ENCODE results near the gene DHRS7B.
"Not testable (repeated sequence)": the region's sequence is repeated elsewhere in the genome, so short reads cannot be mapped to it uniquely, and the experiment has no call there.

The DHRS7B gene

DNA sequence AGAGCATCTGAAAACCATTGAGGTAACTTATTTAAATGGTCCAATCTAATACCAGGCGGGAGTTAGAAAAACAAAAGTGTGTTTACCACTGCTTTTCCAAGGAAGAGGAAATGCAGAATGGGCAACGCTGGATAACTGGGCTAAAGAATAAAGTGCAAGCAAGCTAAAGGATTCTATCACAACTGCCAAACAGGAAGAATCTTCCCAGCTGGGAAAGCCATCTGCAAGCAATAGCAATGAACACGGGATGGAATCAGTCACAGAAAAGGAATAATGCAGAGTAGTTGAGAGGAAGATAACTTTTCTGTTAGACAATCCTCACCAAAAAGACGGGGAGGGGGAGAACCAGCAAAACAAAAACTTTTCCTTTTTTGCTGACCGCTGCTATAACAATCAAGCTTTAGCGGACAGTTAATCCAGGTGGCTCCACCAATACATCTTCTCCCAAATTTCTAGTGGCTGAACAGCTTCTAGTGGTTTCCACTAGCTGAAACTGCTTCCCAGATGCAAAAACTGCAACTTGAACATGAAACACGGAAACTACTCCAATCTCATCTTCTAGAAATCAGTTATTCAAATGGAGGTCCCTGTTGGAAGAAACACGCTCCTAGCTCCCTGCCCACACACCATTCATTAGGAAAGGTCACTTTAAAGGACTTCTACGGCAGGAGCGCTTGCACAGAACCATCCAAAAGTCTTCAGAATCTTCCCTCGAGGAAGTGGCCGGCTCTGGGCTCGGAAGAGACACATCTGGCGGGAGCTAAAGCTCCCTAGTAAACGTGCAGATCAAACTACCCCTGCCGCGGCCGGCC, 86.3 kb downstream of the DHRS7B start:
- DNase-seq: no peak

DNA sequence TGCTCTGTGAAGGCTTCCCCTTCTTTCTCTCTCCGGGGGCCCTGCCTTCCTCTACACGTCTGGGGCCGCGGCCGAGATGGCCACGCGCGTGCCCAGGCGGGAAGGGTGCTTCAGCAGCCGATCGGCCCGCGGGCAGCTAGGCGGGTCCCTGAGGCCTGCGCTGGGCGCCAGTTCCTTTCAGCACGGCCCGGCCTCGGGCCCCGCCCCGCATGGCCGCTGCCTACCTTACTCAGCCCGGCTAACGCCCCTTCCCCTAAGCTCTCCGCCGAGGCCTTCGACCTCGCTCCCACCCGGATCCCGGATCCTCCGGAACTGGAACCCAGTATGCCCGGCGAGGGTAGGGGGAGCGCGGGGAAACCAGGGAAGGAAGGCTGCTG, 86.9 kb downstream of the DHRS7B start:
- DNase-seq: no peak

GRCh38 chr17:21214015-21214776, 87.4 kb downstream of the DHRS7B start, which contains the start of gene TMEM11:
Gene TMEM11, minus strand, starts transcription at chr17:21214161. Its CDS starts 9 bp downstream, at chr17:21214152.
- peak; percentile 88 for DNase-seq

DNA sequence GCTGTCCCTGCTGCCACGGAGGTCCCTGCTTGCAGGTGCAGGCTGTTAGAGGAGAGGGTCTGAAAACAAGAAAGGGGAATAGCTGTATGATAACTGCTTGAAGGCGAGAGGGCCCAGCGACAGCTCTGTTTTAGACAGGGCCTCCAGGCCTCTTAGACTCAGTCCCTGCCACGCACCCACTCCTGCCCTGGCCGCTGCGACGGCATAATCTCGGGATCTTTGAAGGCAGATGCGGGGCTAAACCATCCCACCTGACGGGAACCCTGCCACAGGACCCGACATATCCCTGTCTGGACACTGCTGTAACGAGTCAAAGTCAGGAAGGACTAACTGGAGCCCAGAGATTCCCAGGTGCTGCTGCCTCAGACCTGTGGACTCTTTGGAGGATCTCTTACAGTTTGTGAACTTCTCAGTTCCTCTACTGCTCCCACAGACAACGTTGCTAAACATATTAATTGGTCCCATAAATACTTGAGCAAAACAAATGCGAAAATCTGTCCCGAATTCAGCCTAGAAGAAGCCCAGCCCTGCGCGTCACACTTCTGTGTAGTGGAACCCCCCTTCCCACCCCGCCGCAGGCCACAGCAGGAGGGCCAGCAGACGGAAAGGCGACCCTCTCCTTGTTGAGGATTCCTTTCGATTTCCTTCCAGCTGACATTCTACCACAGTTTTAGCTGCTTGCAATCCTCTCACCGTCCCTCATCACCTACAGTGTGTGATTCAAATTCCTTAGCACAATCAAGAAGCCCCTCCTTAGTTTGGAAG, 88.2 kb downstream of the DHRS7B start:
- peak; percentile 62 for DNase-seq

DNA sequence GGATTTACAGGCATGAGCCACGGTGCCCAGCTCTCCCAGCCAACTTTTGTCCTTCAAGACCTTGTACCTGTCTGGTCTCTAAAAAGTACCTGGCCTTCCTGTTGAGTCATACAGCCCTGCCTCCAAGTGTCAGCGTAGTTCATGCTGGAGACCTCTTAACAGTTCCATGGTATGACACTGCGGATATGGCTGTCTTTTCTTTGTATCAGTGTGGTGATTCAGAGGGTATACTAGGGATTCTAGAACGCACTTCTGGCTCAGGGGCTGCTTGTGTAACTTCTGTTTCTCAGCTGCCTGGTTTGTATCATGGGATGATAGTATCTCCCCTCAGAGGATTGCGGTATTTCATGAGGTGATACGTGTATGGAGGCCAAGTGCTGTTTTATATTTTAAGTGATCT, 89.2 kb downstream of the DHRS7B start:
- DNase-seq: no peak

DNA sequence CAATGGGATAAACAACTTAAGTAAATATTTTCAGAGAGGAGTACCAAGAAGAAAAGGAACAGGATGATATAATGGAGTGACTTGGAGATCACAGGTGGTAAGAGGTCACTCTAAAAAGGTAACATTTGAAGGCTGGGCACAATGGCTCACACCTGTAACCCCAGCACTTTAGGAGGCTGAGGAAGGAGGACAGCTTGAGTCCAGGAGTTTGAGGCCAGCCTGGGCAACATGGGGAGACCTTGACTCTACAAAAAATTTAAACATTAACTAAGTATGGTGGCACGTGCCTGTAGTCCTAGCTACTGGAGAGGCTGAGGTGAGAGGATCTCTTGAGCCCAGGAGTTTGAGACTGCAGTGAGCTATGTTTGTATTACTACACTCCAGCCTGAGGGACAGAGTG, 90.6 kb downstream of the DHRS7B start:
- no peak for DNase-seq

- no peak for DNase-seq
Observed at GRCh38 chr17:21218101-21218500, 91.3 kb downstream of the DHRS7B start.

- DNase-seq: no peak
Observed at GRCh38 chr17:21218831-21219380, 92.1 kb downstream of the DHRS7B start.

GRCh38 chr17:21223086-21223485, 96.3 kb downstream of the DHRS7B start:
- DNase-seq: no peak

GRCh38 chr17:21227277-21227676, 100.5 kb downstream of the DHRS7B start:
- not testable (repeated sequence) for DNase-seq

GRCh38 chr17:21228111-21228510, 101.3 kb downstream of the DHRS7B start:
- DNase-seq: no peak

- DNase-seq: no peak
Observed at GRCh38 chr17:21228845-21229244, 102.1 kb downstream of the DHRS7B start.

DNA sequence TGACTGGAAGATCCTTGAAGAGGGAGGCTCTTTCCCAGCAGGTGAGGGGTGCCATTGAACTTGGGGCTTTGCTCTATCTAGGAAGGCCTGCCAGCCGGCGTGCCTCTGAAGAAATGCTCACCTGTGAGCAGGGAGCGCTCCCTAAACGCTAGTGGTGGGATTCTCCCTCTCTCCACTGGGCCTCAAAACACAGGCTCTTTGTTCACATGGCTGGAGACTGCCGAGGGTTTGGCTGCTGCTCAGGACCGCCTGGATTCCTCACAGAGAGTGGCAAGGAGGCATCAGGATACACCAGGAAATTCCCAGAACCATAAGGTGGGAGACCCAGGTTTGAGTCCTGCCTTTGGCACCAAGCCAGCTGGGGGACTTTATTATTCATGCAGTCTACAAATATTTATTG, 104.8 kb downstream of the DHRS7B start:
- DNase-seq: no peak

- DNase-seq: no peak
Observed at GRCh38 chr17:21232033-21232749, 105.4 kb downstream of the DHRS7B start.

DNA sequence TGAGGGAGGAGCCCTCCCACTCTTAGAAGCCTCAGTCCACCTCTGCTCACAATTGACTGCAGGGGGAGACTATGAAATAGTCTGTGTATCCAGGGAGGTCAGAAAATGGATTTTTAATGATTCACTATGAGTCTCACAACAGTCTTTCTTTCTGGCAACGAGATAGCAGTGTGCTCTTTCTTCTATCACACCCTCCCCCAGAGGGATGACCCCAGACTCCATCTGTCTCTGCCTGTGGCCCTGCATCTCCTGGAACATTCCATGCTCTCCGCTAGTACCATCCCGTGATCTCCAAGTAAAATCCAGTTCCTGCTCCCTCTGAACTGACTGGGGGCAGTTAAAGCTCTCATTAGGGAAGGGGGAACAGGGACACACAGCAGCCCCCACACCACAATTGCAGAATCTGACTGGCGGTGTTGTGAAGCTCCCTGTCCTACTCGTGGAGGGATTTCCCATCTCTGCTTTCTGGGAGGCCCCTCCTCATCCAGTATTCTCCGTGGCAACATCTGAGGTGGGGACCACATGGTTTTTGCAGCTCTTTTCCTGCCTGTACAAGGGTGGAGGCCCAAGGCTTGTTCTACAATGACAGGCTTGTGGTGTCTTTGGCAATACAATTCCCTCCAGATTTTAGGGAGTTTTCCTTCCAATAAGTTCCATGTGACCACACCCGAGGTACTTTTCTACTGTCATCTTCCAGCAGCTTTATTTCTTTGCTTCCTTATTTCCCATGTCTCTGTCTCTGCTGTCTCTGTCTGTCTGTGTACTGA, 107.0 kb downstream of the DHRS7B start:
- no peak for DNase-seq

GRCh38 chr17:21235921-21236320, 109.2 kb downstream of the DHRS7B start:
- no peak for DNase-seq

DNA sequence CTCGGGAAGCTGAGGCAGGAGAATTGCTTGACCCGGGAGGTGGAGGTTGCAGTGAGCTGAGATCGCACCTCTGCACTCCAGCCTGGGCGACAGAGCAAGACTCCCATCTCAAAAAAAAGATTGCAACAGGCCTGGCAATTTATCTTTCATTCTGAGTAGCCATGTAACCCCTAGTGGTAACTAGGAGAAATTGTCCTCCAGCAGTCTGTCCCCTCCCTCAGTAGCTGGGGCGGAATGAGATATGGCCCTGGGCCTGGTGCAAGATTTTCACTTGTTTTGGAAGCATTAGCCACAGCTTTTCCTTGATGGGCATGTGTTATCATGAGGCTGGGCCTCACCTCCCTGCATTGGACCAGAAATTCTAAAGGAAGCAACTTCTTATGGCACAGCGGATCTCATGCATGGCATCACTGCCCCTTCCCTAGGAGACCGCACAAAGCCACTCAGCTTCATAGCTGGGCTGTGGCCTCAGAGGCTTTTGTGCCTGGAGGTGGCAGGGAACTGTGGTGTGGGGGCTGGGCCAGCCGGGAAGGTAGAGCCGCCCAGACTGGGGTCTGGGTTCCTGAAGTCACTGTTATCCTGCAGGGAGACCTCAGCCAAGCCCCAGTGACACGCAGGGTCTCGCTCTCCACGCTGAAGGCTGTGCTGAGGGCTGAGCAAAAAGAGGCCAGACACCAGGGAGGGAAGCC, 113.1 kb downstream of the DHRS7B start:
- DNase-seq: no peak

- DNase-seq: no peak
Observed at GRCh38 chr17:21240369-21241055, 113.7 kb downstream of the DHRS7B start.
